SK-N-SH (cell line): Measurements from ENCODE around the gene F8. TPM values are rescaled to one million over a fixed set of nuclear protein-coding genes. Genes with fewer than 3 reads are reported as not detected.

Experiments used
- CTCF ChIA-PET: fragments of 300-600, 350-600 bp; formaldehyde crosslinking; extraction: SDS; loops from one replicate; lab custom pipeline; 2021; lab: Yijun Ruan, JAX
- POLR2A ChIA-PET: fragments of 350-600 bp; sonication (Branson Sonifier 250); formaldehyde crosslinking; extraction: SDS; loops from one replicate; lab custom pipeline; 2020; ENCODE audit warnings: antibody characterized with exemption, inconsistent platforms; lab: Yijun Ruan, JAX
- DNase-seq: peaks from one replicate; pipeline ENCODE4 v3.0.0; 2012
- H2AFZ ChIP-seq: fragments of 200-600 bp; sonication (generic); 2 replicates; pipeline ENCODE4 v1.8.1; 2016; ENCODE audit warnings: antibody characterized with exemption, mild to moderate bottlenecking, low read depth
- H3F3A ChIP-seq: fragments of 200-600 bp; sonication (generic); replicated peaks from 2 replicates; pipeline ENCODE3; 2016; ENCODE audit warnings: antibody characterized with exemption, mild to moderate bottlenecking; ENCODE audit not compliant: insufficient read depth
- H3K27ac ChIP-seq, 2 experiments: fragments of 200-500 bp in 1 of 2; fragments of 200-600 bp in 1 of 2; sonication (Bioruptor generic) in 1 of 2; sonication (generic), shearing (Covaris generic) in 1 of 2; 2 replicates each; pipeline versions ENCODE4 v1.5.1 to v1.6.1; 2014 to 2016; ENCODE audit warnings: low read depth in 2 of 2, inconsistent platforms in 1 of 2, low read length in 1 of 2, mild to moderate bottlenecking in 1 of 2, mixed read lengths in 1 of 2
- H3K27me3 ChIP-seq: fragments of 200-600 bp; sonication (generic), shearing (Covaris generic); 2 replicates; pipeline ENCODE4 v1.6.1; 2016; ENCODE audit warnings: mixed run types; ENCODE audit not compliant: insufficient read depth
- H3K36me3 ChIP-seq, 2 experiments: fragments of 200-500 bp in 1 of 2; fragments of 200-600 bp in 1 of 2; sonication (Bioruptor generic) in 1 of 2; sonication (generic) in 1 of 2; replicated peaks in 1 of 2; 2 replicates each; pipeline versions ENCODE3 to v1.5.1; 2014 to 2016; ENCODE audit warnings: low read length in 1 of 2, mild to moderate bottlenecking in 1 of 2; ENCODE audit not compliant: insufficient read depth in 2 of 2, control insufficient read depth in 1 of 2
- H3K4me1 ChIP-seq, 2 experiments: fragments of 200-500 bp in 1 of 2; fragments of 200-600 bp in 1 of 2; sonication (Bioruptor generic) in 1 of 2; sonication (generic), shearing (Covaris generic) in 1 of 2; 2 replicates each; pipeline versions ENCODE4 v1.5.1 to v1.6.1; 2014 to 2016; ENCODE audit warnings: low read depth in 1 of 2, low read length in 1 of 2, mixed run types in 1 of 2; ENCODE audit not compliant: insufficient read depth in 2 of 2, control insufficient read depth in 1 of 2
- H3K4me2 ChIP-seq: fragments of 200-600 bp; sonication (generic), shearing (Covaris generic); 2 replicates; pipeline ENCODE4 v1.6.1; 2017; ENCODE audit warnings: mixed run types
- H3K4me3 ChIP-seq, 2 experiments: fragments of 200-500 bp in 1 of 2; fragments of 200-600 bp in 1 of 2; sonication (Bioruptor generic) in 1 of 2; sonication (generic), shearing (Covaris generic) in 1 of 2; 2 replicates each; pipeline versions ENCODE4 v1.5.1 to v1.8.1; 2014 to 2016; ENCODE audit warnings: low read depth in 2 of 2, inconsistent platforms in 1 of 2, low read length in 1 of 2, mild to moderate bottlenecking in 1 of 2, mixed read lengths in 1 of 2, moderate library complexity in 1 of 2
- H3K79me2 ChIP-seq: fragments of 200-600 bp; sonication (generic); 2 replicates; pipeline ENCODE4 v1.8.1; 2017; ENCODE audit warnings: mild to moderate bottlenecking; ENCODE audit not compliant: insufficient read depth
- H3K9ac ChIP-seq: fragments of 200-600 bp; sonication (generic); 2 replicates; pipeline ENCODE4 v1.6.1; 2017; ENCODE audit warnings: mixed run types
- H3K9me2 ChIP-seq: fragments of 200-600 bp; sonication (generic); 2 replicates; pipeline ENCODE4 v1.6.1; 2017; ENCODE audit warnings: mixed run types
- H3K9me3 ChIP-seq: fragments of 200-600 bp; sonication (generic); 2 replicates; pipeline ENCODE4 v1.6.1; 2017; ENCODE audit warnings: mixed run types, mild to moderate bottlenecking, moderate library complexity
- H4K20me1 ChIP-seq: fragments of 200-600 bp; sonication (generic); 2 replicates; pipeline ENCODE4 v1.6.1; 2017; ENCODE audit warnings: mild to moderate bottlenecking, mixed run types; ENCODE audit not compliant: insufficient read depth
- CHD2 ChIP-seq: fragments of 150-350 bp; IDR thresholded peaks from 2 replicates; pipeline ENCODE4 v1.6.1; 2018; ENCODE audit warnings: low read length; ENCODE audit not compliant: partially characterized antibody
- CTCF ChIP-seq: fragments of 200-600 bp; sonication (generic); IDR thresholded peaks from 2 replicates; pipeline ENCODE4 v1.6.1; 2017; ENCODE audit warnings: antibody characterized with exemption, mild to moderate bottlenecking, moderate library complexity
- EP300 ChIP-seq, 2 experiments: IDR thresholded peaks; 2 replicates each; pipeline versions ENCODE4 v1.4.0 to v1.6.1; 2012; ENCODE audit warnings: borderline replicate concordance in 1 of 2, low read depth in 1 of 2, low read length in 1 of 2
- EZH2phosphoT487 ChIP-seq: fragments of 200-600 bp; sonication (generic); IDR thresholded peaks from 2 replicates; pipeline ENCODE4 v1.6.1; 2017; ENCODE audit warnings: low read depth, mixed run types, mild to moderate bottlenecking, antibody characterized with exemption, moderate library complexity, borderline replicate concordance
- FOSL2 ChIP-seq: IDR thresholded peaks from 2 replicates; pipeline ENCODE4 v1.4.0; 2012; ENCODE audit warnings: low read depth, mild to moderate bottlenecking, moderate library complexity, borderline replicate concordance
- FOXJ3 ChIP-seq: sonication (generic); formaldehyde crosslinking; IDR thresholded peaks from 2 replicates; pipeline ENCODE4 v1.5.1; 2020; ENCODE audit warnings: mild to moderate bottlenecking, missing genetic modification reagents
- FOXM1 ChIP-seq: IDR thresholded peaks from 2 replicates; pipeline ENCODE4 v1.4.0; 2012; ENCODE audit warnings: low read depth, mild to moderate bottlenecking
- GABPA ChIP-seq: IDR thresholded peaks from 2 replicates; pipeline ENCODE4 v1.4.0; 2012; ENCODE audit warnings: low read depth, mild to moderate bottlenecking
- GATA2 ChIP-seq: sonication (generic); formaldehyde crosslinking; IDR thresholded peaks from 2 replicates; pipeline ENCODE4 v1.5.0; 2020; ENCODE audit warnings: mild to moderate bottlenecking, missing genetic modification reagents
- JUND ChIP-seq: IDR thresholded peaks from 2 replicates; pipeline ENCODE4 v1.4.0; 2012
- NFIC ChIP-seq: IDR thresholded peaks from 2 replicates; pipeline ENCODE4 v1.4.0; 2012; ENCODE audit warnings: borderline replicate concordance
- NRF1 ChIP-seq: IDR thresholded peaks from 2 replicates; pipeline ENCODE4 v1.6.1; 2012; ENCODE audit warnings: low read depth, mild to moderate bottlenecking, low read length
- POLR2AphosphoS5 ChIP-seq: IDR thresholded peaks from 2 replicates; pipeline ENCODE4 v1.6.1; 2012; ENCODE audit warnings: low read depth, low read length
- RAD21 ChIP-seq: IDR thresholded peaks from 2 replicates; pipeline ENCODE4 v1.6.1; 2012; ENCODE audit warnings: mild to moderate bottlenecking, low read length
- SIN3A ChIP-seq: IDR thresholded peaks from 2 replicates; pipeline ENCODE4 v1.6.1; 2012; ENCODE audit warnings: low read depth, mild to moderate bottlenecking, low read length, moderate library complexity, borderline replicate concordance
- SMC3 ChIP-seq: IDR thresholded peaks from 2 replicates; pipeline ENCODE4 v1.6.1; 2012; ENCODE audit warnings: low read depth, low read length, improper control_type of control experiment
- TCF12 ChIP-seq: IDR thresholded peaks from 2 replicates; pipeline ENCODE4 v1.4.0; 2012
- TEAD4 ChIP-seq: IDR thresholded peaks from 2 replicates; pipeline ENCODE4 v1.4.0; 2012; ENCODE audit warnings: mild to moderate bottlenecking, borderline replicate concordance; ENCODE audit not compliant: insufficient read depth
- YY1 ChIP-seq: IDR thresholded peaks from 2 replicates; pipeline ENCODE4 v1.4.0; 2012; ENCODE audit warnings: low read depth, mild to moderate bottlenecking
- WGBS: methylation state at CpG from one replicate; pipeline ENCODE4 v1.1.6; 2017; ENCODE audit warnings: low lambda C conversion rate; 5-methylcytosine and 5-hydroxymethylcytosine counted together
- polyA plus RNA-seq, 3 experiments: library from polyadenylated mRNA; depleted of rRNA; stranded (reverse); fragments of >200 nt; gene quantifications; 2 replicates each; pipeline ENCODE4 v1.2.3, GENCODE V29; 2012
- TF ChIP-seq, protein P1 (sequence below): IDR thresholded peaks from 2 replicates; pipeline ENCODE4 v1.4.0; 2012; ENCODE audit warnings: low read depth
- TF ChIP-seq, protein P2 (sequence below): IDR thresholded peaks from 2 replicates; pipeline ENCODE4; 2012
- TF ChIP-seq, protein P3 (sequence below): IDR thresholded peaks from 2 replicates; pipeline ENCODE4 v1.4.0; 2012; ENCODE audit warnings: low read depth, borderline replicate concordance

F8 gene
- polyA plus RNA-seq, 1 of the 3 experiments (the other 2 are of a cell fraction), result 2.5 TPM

GRCh38 chrX:154968353-154968752, 54.2 kb downstream of the F8 start:
- Histone ChIP-seq H3K9ac (no peak overlapping the region), H3K4me2 (no peak overlapping the region), H3K79me2 (no peaks in the 10 kb centered on the region), H3K27ac (no peak overlapping the region), H2AFZ (no peak overlapping the region), H3K9me2 (no peaks in the 10 kb centered on the region), H3K36me3 (no peaks in the 10 kb centered on the region), H3K9me3 (no peaks in the 10 kb centered on the region), H3F3A (no peaks in the 10 kb centered on the region), H3K4me3 (no peak overlapping the region), H3K27me3 (no peaks in the 10 kb centered on the region), H3K4me1 (no peaks in the 10 kb centered on the region), H4K20me1 (no peaks in the 10 kb centered on the region)
- no peak for DNase-seq
- ChIA-PET CTCF (interaction anchor here (2.1 kb wide), 1 partner anchor 89 kb away, joined by 6 read pairs; no protein-coding TSS in a partner anchor), POLR2A (no interaction called here)
- 4% methylated on average over 2 of the region's 2 CpGs for WGBS
- TF ChIP-seq FOXJ3 (CRISPR knock-in tag) (no peak), GATA2 (no peak), SMC3 (no peak), NFIC (no peak), JUND (no peak), RAD21 (no peak)
- TF ChIP-seq, protein P1, sequence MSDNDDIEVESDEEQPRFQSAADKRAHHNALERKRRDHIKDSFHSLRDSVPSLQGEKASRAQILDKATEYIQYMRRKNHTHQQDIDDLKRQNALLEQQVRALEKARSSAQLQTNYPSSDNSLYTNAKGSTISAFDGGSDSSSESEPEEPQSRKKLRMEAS, result no peak

GRCh38 chrX:154967603-154968002, 54.9 kb downstream of the F8 start:
- Histone ChIP-seq H3K4me1 (no peaks in the 10 kb centered on the region), H4K20me1 (no peaks in the 10 kb centered on the region), H3K27ac (no peak overlapping the region), H3K9me3 (no peaks in the 10 kb centered on the region), H3K9me2 (no peaks in the 10 kb centered on the region), H3K4me2 (no peak overlapping the region), H3K4me3 (no peak overlapping the region), H3K36me3 (no peaks in the 10 kb centered on the region), H3F3A (no peaks in the 10 kb centered on the region), H3K27me3 (no peaks in the 10 kb centered on the region), H3K9ac (no peak overlapping the region), H2AFZ (no peak overlapping the region), H3K79me2 (no peaks in the 10 kb centered on the region)
- POLR2A ChIA-PET, result no interaction called here
- WGBS, result 5% methylated on average over 1 of the region's 1 CpG
- DNase-seq, result no peak
- no peak for TF ChIP-seq TCF12
- no peak for TF ChIP-seq TEAD4
- no peak for TF ChIP-seq CTCF
- TF ChIP-seq EZH2phosphoT487, result no peak
- no peak for TF ChIP-seq CHD2
- no peak for TF ChIP-seq FOXM1
- TF ChIP-seq GABPA, result no peak
- no peak for TF ChIP-seq FOXJ3 (CRISPR knock-in tag)
- TF ChIP-seq RAD21, result no peak
- no peak for TF ChIP-seq FOSL2
- no peak for TF ChIP-seq NRF1
- TF ChIP-seq EP300 (IDR thresholded peaks at IDR 0.05; ENCODE audit: borderline replicate concordance in 1 of 2, low read depth in 1 of 2, low read length in 1 of 2), result no peak
- no peak for TF ChIP-seq YY1
- no peak for TF ChIP-seq SIN3A
- no peak for TF ChIP-seq POLR2AphosphoS5
- TF ChIP-seq, protein P2, sequence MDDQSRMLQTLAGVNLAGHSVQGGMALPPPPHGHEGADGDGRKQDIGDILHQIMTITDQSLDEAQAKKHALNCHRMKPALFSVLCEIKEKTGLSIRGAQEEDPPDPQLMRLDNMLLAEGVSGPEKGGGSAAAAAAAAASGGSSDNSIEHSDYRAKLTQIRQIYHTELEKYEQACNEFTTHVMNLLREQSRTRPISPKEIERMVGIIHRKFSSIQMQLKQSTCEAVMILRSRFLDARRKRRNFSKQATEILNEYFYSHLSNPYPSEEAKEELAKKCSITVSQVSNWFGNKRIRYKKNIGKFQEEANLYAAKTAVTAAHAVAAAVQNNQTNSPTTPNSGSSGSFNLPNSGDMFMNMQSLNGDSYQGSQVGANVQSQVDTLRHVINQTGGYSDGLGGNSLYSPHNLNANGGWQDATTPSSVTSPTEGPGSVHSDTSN, result no peak
- no peak for TF ChIP-seq JUND
- TF ChIP-seq, protein P3, sequence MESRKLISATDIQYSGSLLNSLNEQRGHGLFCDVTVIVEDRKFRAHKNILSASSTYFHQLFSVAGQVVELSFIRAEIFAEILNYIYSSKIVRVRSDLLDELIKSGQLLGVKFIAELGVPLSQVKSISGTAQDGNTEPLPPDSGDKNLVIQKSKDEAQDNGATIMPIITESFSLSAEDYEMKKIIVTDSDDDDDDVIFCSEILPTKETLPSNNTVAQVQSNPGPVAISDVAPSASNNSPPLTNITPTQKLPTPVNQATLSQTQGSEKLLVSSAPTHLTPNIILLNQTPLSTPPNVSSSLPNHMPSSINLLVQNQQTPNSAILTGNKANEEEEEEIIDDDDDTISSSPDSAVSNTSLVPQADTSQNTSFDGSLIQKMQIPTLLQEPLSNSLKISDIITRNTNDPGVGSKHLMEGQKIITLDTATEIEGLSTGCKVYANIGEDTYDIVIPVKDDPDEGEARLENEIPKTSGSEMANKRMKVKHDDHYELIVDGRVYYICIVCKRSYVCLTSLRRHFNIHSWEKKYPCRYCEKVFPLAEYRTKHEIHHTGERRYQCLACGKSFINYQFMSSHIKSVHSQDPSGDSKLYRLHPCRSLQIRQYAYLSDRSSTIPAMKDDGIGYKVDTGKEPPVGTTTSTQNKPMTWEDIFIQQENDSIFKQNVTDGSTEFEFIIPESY, result no peak
- CTCF ChIA-PET, result no interaction called here
